ENCODE data around the gene ZPR1. TPM values are rescaled to one million over a fixed set of nuclear protein-coding genes. Genes with fewer than 3 reads are reported as not detected.

ZPR1 gene
- total RNA-seq, 1 donor from 2014 or later, result 35.4 TPM

DNA sequence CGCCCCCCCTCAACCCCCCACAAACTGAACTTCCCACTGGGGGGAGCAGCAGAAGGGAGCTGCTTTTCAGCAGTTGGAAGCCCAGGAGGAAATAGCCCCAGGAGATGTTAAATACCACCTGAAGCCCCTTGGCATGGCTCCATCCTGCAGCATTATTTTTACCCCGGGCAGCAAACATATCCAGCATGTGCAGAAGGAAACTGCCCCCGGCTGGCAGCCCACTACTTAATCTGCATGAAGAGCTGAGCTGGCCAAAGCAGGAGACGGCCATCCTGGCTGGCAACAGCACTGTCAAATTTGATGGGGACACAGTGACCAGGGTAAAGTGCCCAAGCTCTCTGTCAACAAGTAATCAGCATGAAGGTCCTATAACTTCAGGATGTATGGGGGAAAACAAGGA is 47.1 kb downstream of the ZPR1 start:
- Histone ChIP-seq H3K4me3 (no peak overlapping the region), H3K36me3 (peaks cover 5% of the 10 kb centered on the region), H3K27ac (no peak overlapping the region), H3K4me1 (peaks cover 10% of the 10 kb centered on the region), H3K27me3 (ENCODE audit: low read depth) (no peaks in the 10 kb centered on the region), H3K9me3 (no peaks in the 10 kb centered on the region)
- TF ChIP-seq, protein P1, sequence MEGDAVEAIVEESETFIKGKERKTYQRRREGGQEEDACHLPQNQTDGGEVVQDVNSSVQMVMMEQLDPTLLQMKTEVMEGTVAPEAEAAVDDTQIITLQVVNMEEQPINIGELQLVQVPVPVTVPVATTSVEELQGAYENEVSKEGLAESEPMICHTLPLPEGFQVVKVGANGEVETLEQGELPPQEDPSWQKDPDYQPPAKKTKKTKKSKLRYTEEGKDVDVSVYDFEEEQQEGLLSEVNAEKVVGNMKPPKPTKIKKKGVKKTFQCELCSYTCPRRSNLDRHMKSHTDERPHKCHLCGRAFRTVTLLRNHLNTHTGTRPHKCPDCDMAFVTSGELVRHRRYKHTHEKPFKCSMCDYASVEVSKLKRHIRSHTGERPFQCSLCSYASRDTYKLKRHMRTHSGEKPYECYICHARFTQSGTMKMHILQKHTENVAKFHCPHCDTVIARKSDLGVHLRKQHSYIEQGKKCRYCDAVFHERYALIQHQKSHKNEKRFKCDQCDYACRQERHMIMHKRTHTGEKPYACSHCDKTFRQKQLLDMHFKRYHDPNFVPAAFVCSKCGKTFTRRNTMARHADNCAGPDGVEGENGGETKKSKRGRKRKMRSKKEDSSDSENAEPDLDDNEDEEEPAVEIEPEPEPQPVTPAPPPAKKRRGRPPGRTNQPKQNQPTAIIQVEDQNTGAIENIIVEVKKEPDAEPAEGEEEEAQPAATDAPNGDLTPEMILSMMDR (IDR thresholded peaks at IDR 0.05), result no peak
- intact Hi-C loops (cut with DNase I), result no loop called here
- ATAC-seq (no peak), DNase-seq (no peak)

DNA sequence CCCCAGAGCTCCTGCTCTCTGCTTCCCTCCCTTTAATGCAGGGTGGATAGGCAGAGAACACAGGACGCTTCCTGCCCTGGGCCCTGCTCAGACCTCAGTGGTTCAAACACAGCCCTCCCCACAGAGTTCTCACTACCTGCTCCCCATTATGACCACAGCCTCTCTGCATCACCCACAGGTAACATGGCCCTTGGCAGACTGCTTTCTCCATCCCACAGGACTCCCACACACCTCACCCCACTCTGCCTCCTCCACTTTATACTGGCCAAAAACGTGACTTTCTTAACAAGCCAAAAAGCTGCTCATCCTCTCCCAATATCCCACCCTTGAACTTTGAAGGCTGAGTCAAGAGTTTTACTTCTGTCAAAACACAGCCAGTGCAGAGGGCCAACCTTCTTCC is 48.8 kb downstream of the ZPR1 start:
- no peak for DNase-seq
- H3K4me1 ChIP-seq, result peaks cover 10% of the 10 kb centered on the region
- TF ChIP-seq, protein P1 (IDR thresholded peaks at IDR 0.05), result no peak

DNA sequence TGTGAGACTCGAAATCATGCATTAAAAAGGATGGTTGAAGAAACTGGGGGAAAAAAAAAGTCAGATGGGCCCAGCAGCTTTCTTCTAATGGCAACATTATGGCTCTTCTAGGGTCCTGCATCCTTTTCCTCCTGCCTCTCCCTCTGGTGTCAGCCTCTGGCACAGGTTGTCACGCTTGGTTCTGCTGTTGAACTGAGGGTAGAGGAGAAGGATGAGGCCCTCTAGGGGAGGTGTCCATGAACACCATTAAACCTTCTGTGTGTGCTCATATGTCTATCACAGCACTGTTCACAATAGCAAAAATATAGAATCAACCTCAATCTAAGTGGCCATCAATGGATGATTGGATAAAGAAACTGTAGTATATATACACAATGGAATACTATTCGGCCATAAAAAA is 51.1 kb downstream of the ZPR1 start:
- ATAC-seq (no peak), DNase-seq (no peak)
- intact Hi-C loops (cut with DNase I), result no loop called here
- Histone ChIP-seq H3K27me3 (ENCODE audit: low read depth) (no peaks in the 10 kb centered on the region), H3K4me1 (peaks cover 1% of the 10 kb centered on the region), H3K27ac (no peak overlapping the region), H3K4me3 (no peak overlapping the region), H3K36me3 (no peaks in the 10 kb centered on the region), H3K9me3 (no peaks in the 10 kb centered on the region)
- TF ChIP-seq, protein P1 (IDR thresholded peaks at IDR 0.05), result no peak

More for the DNA sequence above, 48.8 kb downstream of the ZPR1 start:
- H3K27ac ChIP-seq, result no peak overlapping the region
- no peaks in the 10 kb centered on the region for H3K36me3 ChIP-seq
- ATAC-seq, result no peak
- no peaks in the 10 kb centered on the region for H3K27me3 ChIP-seq (ENCODE audit: low read depth)
- intact Hi-C loops (cut with DNase I), result no loop called here
- no peaks in the 10 kb centered on the region for H3K9me3 ChIP-seq
- H3K4me3 ChIP-seq, result no peak overlapping the region

DNA sequence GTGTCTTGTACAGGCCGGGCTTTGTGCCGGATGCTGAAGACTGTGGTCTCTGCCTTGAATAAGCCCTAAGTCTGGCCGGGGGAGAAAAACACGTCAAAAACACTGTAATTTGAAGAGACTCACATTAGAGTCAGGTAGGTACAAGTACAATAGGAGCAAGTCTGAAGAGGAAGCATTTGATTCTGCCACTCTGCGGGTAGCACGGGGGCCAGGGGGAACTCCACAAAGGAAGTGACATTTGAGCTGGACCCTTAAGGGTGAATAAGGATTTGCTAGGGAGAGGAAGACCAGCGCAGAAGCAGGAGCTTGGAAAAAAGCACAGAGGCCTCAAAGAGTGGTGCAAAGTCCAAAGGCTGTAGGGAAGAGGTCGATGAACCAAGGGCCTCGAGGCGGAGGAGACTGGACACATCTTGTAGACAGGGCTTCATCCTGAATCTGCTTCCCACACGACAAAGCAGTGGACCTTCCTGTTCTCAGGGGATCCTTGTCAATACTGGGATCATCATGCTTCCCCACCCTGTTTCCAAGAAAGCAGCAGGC is 53.8 kb downstream of the ZPR1 start:
- intact Hi-C loops (cut with DNase I), result no loop called here
- DNase-seq (no peak), ATAC-seq (no peak)
- TF ChIP-seq, protein P1 (IDR thresholded peaks at IDR 0.05), result no peak
- H3K27me3 ChIP-seq (ENCODE audit: low read depth), result peaks cover 13% of the 10 kb centered on the region
- H3K36me3 ChIP-seq, result no peaks in the 10 kb centered on the region
- no peaks in the 10 kb centered on the region for H3K9me3 ChIP-seq
- no peak overlapping the region for H3K27ac ChIP-seq
- H3K4me3 ChIP-seq, result no peak overlapping the region
- no peaks in the 10 kb centered on the region for H3K4me1 ChIP-seq

DNA sequence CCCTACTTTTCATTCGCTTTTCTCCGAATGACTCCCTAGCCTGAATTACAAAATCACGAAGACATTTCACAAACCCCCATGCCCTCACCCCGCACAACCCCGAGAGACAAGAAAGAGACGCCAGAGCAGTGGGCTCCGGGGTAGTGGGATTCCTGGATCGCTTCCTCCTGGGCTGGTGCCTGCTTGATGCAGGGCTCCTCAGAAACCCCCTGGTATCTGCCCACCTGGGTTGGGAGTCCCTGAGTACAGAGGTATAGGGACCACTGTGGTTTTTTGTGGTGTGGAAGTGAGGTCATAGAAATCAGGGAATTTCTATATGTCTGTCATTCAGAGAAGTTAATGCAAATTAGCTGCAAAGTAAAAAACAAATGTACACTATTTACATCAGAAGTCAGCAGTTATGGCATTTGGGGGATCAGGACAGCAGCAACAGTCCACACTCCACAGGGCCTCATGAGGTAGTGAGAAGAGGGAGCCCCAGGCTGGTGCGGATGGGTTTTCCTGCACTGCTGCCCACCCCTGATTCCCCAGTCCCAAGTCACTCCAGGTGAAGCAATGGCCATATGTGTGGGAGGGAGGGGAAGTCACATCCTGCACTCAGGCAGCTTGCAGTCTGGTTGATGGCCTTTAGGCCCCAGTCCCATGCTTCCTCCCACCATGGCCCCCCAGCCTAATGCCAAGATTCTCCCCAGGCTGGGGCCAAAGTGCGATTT is 54.6 kb downstream of the ZPR1 start:
- Histone ChIP-seq H3K4me3 (no peak overlapping the region), H3K27ac (no peak overlapping the region), H3K4me1 (no peaks in the 10 kb centered on the region), H3K9me3 (no peaks in the 10 kb centered on the region), H3K36me3 (no peaks in the 10 kb centered on the region), H3K27me3 (ENCODE audit: low read depth) (peaks cover 14% of the 10 kb centered on the region)
- TF ChIP-seq, protein P1 (IDR thresholded peaks at IDR 0.05), result no peak
- intact Hi-C loops (cut with DNase I), result no loop called here
- ATAC-seq, result no peak
- DNase-seq, result no peak
